Loucy (cell line): ENCODE data around the gene AP1M1.
"Not testable (repeated sequence)": the region's sequence is repeated elsewhere in the genome, so short reads cannot be mapped to it uniquely, and the experiment has no call there.

ENCODE experiments used
- H2AFZ ChIP-seq: fragments of 200-600 bp; sonication (generic); 2 replicates; pipeline ENCODE4 v1.6.0; 2016; ENCODE audit warnings: antibody characterized with exemption, mild to moderate bottlenecking, low read length, moderate library complexity
- H3F3A ChIP-seq: fragments of 200-600 bp; 2 replicates; pipeline ENCODE4 v1.6.0; 2016; ENCODE audit warnings: antibody characterized with exemption, low read depth, mild to moderate bottlenecking
- H3K27me3 ChIP-seq: fragments of 200-600 bp; sonication (generic); 2 replicates; pipeline ENCODE4 v1.6.1; 2014; ENCODE audit warnings: low read length, mild to moderate bottlenecking; ENCODE audit not compliant: insufficient read depth, poor library complexity, severe bottlenecking
- H3K36me3 ChIP-seq: fragments of 200-600 bp; sonication (generic); 2 replicates; pipeline ENCODE4 v1.6.1; 2016; ENCODE audit warnings: low read length; ENCODE audit not compliant: insufficient read depth
- H3K4me1 ChIP-seq: fragments of 200-600 bp; sonication (generic); 2 replicates; pipeline ENCODE4 v1.5.1; 2014; ENCODE audit warnings: low read length, mild to moderate bottlenecking; ENCODE audit not compliant: insufficient read depth, poor library complexity, severe bottlenecking
- H3K4me2 ChIP-seq: fragments of 200-600 bp; sonication (generic); 2 replicates; pipeline ENCODE4 v1.6.0; 2014; ENCODE audit warnings: antibody characterized with exemption, low read length, low read depth, mild to moderate bottlenecking; ENCODE audit not compliant: poor library complexity, severe bottlenecking
- H3K4me3 ChIP-seq: fragments of 200-600 bp; sonication (generic); 2 replicates; pipeline ENCODE4 v1.5.1; 2014; ENCODE audit warnings: low read length, mild to moderate bottlenecking, mixed read lengths; ENCODE audit not compliant: poor library complexity, severe bottlenecking
- H3K79me2 ChIP-seq: fragments of 200-600 bp; sonication (generic); 2 replicates; pipeline ENCODE4 v1.6.1; 2014; ENCODE audit warnings: low read length; ENCODE audit not compliant: insufficient read depth
- H3K9ac ChIP-seq: fragments of 200-600 bp; sonication (generic); 2 replicates; pipeline ENCODE4 v1.6.0; 2014; ENCODE audit warnings: mild to moderate bottlenecking, low read depth, low read length, moderate library complexity; ENCODE audit not compliant: poor library complexity, severe bottlenecking
- H3K9me2 ChIP-seq: fragments of 200-600 bp; sonication (generic); replicated peaks from 2 replicates; pipeline ENCODE4 v1.6.1; 2016; ENCODE audit warnings: low read depth, low read length, mixed read lengths
- H3K9me3 ChIP-seq: fragments of 200-600 bp; sonication (generic); 2 replicates; pipeline ENCODE4 v1.6.1; 2014; ENCODE audit warnings: mild to moderate bottlenecking, antibody characterized with exemption, low read length, low read depth; ENCODE audit not compliant: insufficient read depth
- H4K20me1 ChIP-seq: fragments of 200-600 bp; sonication (generic); 2 replicates; pipeline ENCODE4 v1.6.0; 2014; ENCODE audit warnings: antibody characterized with exemption, low read length, mild to moderate bottlenecking; ENCODE audit not compliant: insufficient read depth, poor library complexity, severe bottlenecking
- CTCF ChIP-seq: fragments of 200-600 bp; sonication (generic); conservative IDR thresholded peaks from 2 replicates; pipeline ENCODE4 v1.5.1; 2014; ENCODE audit warnings: mild to moderate bottlenecking, antibody characterized with exemption, low read length
- EZH2phosphoT487 ChIP-seq: fragments of 200-600 bp; IDR thresholded peaks from 2 replicates; pipeline ENCODE4 v1.6.1; 2018; ENCODE audit warnings: antibody characterized with exemption, mild to moderate bottlenecking, moderate library complexity, borderline replicate concordance

The AP1M1 gene

GRCh38 chr19:16170134-16170533 lies 27.6 kb upstream of the AP1M1 start:
- H3F3A ChIP-seq: no peaks in the 10 kb centered on the region; the same call in 1 of the 2 replicates
- H3K4me1 ChIP-seq: peaks cover 28% of the 10 kb centered on the region
- H3K36me3 ChIP-seq: no peaks in the 10 kb centered on the region
- no peaks in the 10 kb centered on the region for H3K9me2 ChIP-seq
- no peaks in the 10 kb centered on the region for H3K27me3 ChIP-seq
- H3K9ac ChIP-seq: no peak overlapping the region
- no peak overlapping the region for H3K4me3 ChIP-seq
- peaks cover 4% of the 10 kb centered on the region; the same call in 1 of the 2 replicates for H3K9me3 ChIP-seq
- H4K20me1 ChIP-seq: no peaks in the 10 kb centered on the region
- no peaks in the 10 kb centered on the region for H3K79me2 ChIP-seq
- no peak overlapping the region for H3K4me2 ChIP-seq
- TF ChIP-seq CTCF (no peak), EZH2phosphoT487 (no peak)
- H2AFZ ChIP-seq: no peak overlapping the region

DNA sequence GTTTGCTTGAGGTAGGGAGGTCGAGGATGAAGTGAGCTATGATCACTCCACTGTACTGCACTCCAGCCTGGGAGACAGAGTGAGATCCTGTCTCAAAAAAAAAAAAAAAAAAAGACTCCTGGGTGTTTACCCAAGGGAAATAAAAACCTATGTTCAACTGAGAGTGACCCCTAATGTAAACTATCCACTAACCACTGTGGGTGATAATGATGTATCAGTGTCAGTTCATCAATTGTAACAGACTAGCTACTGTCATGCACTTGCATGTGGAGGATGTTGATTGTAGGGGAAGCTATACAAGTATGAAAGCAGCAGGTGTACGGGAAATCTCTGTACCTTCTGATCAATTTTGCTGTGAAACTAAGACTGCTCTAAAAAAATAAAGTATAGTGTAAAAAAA lies 21.8 kb upstream of the AP1M1 start:
- Histone ChIP-seq H3K27me3 (no peaks in the 10 kb centered on the region), H3K36me3 (no peaks in the 10 kb centered on the region), H3K9me2 (no peaks in the 10 kb centered on the region), H3F3A (no peaks in the 10 kb centered on the region; the same call in 1 of the 2 replicates), H3K9me3 (no peaks in the 10 kb centered on the region; the same call in 1 of the 2 replicates), H3K79me2 (no peaks in the 10 kb centered on the region; the same call in 1 of the 2 replicates), H2AFZ (no peak overlapping the region), H3K9ac (no peak overlapping the region), H3K4me1 (peaks cover 16% of the 10 kb centered on the region), H4K20me1 (no peaks in the 10 kb centered on the region), H3K4me2 (no peak overlapping the region), H3K4me3 (no peak overlapping the region)
- TF ChIP-seq CTCF: no peak
- no peak for TF ChIP-seq EZH2phosphoT487

- H4K20me1 ChIP-seq, H3K27me3 ChIP-seq, H3K79me2 ChIP-seq, H3K9me3 ChIP-seq, H3K4me3 ChIP-seq, H3K9me2 ChIP-seq, H3F3A ChIP-seq, H3K9ac ChIP-seq, H3K4me2 ChIP-seq, H3K36me3 ChIP-seq, H3K4me1 ChIP-seq, H2AFZ ChIP-seq: not testable (repeated sequence)
Observed at GRCh38 chr19:16178866-16179265, 18.8 kb upstream of the AP1M1 start.

- Histone ChIP-seq H2AFZ (no peak overlapping the region), H3K36me3 (no peaks in the 10 kb centered on the region), H4K20me1 (no peaks in the 10 kb centered on the region), H3K9ac (peak overlapping the region; percentile 55), H3K27me3 (no peaks in the 10 kb centered on the region), H3K4me1 (peaks cover 12% of the 10 kb centered on the region), H3K4me2 (no peak overlapping the region), H3K9me2 (no peaks in the 10 kb centered on the region), H3K79me2 (peaks cover 4% of the 10 kb centered on the region), H3F3A (no peaks in the 10 kb centered on the region; the same call in 1 of the 2 replicates), H3K4me3 (no peak overlapping the region), H3K9me3 (no peaks in the 10 kb centered on the region; the same call in 1 of the 2 replicates)
- TF ChIP-seq CTCF: no peak
- no peak for TF ChIP-seq EZH2phosphoT487
Observed at GRCh38 chr19:16180611-16181010, 17.1 kb upstream of the AP1M1 start.
